ENCODE data around the gene EVI5L.

The EVI5L gene

DNA sequence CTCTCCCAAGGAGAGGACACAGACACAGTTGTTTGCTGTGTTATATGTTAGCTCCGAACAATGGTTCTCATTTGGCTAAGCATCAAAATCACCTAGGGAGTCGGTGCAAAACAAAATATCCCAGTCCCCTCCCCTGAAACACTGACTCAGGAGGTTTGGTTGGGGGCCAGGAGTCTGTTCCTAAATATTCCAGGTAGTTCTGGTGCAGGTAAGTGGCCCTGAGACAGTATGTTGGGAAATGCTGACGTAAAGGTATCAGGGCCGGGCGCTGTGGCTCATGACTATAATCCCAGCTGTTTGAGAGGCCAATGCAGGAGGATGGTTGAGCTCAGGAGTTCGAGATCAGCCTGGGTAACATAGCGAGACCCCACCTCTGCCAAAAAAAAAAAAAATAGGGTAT is 71.3 kb downstream of the EVI5L start:
- DNase-seq = no peak

DNA sequence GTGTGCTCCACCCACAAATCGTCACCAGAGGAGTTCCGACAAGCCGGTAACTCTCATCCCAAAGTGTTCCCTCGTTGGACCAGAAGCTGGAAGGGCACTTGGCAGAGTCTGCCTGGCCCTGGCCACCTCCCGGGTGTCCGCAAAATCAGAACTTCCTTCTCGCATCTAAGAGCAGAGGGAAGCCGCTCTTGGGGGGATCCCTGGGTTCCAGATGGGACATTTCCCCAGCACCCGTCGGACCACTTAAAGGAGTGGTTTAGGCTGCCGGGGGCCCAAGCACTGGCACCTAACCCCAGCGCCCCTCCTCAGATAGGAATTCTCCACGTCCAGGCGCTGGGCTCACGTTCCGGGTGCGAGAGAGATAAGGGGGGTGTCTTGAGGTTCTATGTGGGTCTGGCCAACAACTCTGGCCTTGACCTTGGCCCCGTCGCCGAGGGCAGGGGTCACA is 72.8 kb downstream of the EVI5L start:
- peak in 1 of 3 experiments; percentile 63 for DNase-seq

DNA sequence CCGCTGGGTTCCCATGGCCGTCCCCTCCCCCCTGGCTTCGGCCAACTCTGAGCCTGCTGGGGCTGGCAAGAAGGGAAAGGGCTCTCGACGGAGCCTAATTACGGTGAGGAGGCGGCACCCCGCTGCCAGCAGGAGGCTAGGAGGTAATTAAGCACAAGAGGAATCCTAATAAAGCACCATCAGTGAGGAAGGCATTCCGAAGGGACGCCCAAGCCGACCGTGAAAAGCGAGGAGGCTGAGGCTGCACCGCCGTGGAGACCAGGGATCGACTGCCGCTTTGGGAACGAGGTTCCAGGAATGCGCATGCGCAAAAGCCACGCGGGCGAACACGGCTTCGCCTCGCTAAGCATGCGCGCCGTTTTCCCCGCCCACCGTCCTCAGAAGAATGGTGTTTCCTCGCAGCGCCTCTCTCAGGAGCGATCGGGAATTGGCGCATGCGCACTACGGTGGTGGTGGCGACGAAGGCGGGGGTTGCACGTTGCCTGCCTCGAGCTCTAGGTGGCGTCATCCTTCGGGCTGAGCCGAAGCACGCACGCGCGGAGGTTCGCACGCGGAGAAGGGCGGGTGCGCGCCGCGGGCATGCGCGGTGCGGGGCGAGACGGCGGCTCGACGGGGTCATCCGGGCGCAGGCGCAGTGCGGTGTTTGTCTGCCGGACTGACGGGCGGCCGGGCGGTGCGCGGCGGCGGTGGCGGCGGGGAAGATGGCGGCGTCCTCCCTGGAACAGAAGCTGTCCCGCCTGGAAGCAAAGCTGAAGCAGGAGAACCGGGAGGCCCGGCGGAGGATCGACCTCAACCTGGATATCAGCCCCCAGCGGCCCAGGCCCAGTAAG is 73.4 kb downstream of the EVI5L start, which contains the start of gene MAP2K7:
Gene MAP2K7 (plus strand): TSS at position 634 of the 830 bp plus-strand sequence. CDS start 68 bp downstream, at position 702.
- peak; percentile 98 to 100 (median 100) for DNase-seq

GRCh38 chr19:7904074-7905020 is 74.3 kb downstream of the EVI5L start:
- peak in 2 of 3 experiments; percentile 34 to 64 for DNase-seq

- no peak for DNase-seq
Measured at GRCh38 chr19:7905268-7905667, 75.2 kb downstream of the EVI5L start.

GRCh38 chr19:7905859-7906258 is 75.8 kb downstream of the EVI5L start:
- no peak for DNase-seq

DNA sequence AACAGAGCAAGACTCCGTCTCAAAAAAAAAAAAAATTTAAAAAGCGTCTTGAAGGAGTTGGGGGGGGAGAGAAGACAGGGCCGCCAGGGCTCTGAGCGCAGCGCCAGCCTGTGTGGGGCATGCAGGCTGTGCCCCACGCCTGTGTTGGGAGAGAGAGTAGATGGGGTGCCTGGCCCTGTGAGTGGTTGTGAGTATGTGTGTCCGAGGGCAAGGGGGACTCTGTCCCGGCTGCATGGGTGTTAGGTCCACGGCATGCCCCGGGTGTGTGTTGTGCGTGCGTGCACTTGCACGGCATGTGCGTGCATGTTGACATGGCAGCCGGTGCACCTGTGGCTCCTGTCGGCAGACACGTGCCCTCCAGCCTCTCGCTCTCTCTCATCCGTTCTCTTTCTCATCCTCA is 77.1 kb downstream of the EVI5L start:
- no peak for DNase-seq

DNA sequence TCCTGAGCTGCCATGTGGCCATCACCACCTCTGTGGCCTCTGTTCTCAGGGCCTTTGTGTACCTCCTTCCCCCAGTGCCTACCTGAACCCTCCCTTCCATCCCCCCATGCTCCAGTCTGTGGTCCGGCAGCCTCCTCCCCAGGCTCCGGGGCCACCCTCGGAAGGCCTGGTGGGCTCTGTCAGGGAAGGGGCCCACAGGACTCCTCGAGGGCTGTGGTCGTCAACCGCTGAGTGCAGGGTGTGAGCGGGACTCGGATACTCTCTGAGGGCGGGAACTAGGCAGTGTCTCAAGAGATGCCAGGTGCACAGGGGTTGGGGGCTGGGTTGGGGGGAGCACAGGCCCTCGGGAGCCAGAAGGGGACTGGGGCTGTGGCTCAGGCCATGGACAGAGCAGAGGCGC is 77.5 kb downstream of the EVI5L start:
- DNase-seq = no peak

GRCh38 chr19:7908078-7908699 is 78.2 kb downstream of the EVI5L start:
- no peak for DNase-seq

DNA sequence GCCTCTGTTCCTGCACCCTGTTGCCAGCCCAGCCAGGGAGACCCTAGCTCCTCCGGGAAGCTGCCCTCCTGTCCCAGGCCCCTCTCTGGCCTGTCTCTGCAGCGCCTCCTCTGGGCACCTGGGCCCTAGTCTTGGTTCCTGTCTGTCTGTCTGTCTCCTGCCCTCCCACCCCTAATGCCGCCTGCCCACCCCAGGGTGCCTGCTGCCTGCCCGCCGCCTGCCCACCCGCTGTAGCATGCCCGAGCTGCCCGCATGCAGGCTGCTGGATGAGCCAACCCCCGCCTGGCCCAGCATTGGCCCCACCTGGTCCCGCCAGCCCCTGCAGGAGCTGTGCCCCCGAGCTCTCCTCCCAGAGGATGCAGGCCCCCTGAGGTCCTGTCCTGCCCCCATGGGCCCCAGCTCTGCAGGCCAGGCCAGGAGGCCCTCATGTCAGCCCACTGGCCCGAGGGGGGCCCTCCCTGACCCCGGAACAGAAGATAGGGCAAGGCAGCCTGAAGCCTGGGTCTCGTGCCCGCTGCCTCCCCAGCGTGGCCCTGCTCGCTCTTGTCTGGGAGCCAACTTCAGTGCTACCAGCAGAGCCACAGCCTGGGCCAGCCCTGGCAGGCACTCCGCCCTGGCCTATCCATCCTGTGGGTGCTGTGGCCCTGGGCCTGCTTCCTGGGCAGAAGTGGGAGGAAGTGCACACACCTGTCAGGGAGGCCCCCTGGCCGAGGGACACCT is 78.9 kb downstream of the EVI5L start:
- no peak for DNase-seq

GRCh38 chr19:7909471-7910067 is 79.6 kb downstream of the EVI5L start:
- no peak for DNase-seq

DNA sequence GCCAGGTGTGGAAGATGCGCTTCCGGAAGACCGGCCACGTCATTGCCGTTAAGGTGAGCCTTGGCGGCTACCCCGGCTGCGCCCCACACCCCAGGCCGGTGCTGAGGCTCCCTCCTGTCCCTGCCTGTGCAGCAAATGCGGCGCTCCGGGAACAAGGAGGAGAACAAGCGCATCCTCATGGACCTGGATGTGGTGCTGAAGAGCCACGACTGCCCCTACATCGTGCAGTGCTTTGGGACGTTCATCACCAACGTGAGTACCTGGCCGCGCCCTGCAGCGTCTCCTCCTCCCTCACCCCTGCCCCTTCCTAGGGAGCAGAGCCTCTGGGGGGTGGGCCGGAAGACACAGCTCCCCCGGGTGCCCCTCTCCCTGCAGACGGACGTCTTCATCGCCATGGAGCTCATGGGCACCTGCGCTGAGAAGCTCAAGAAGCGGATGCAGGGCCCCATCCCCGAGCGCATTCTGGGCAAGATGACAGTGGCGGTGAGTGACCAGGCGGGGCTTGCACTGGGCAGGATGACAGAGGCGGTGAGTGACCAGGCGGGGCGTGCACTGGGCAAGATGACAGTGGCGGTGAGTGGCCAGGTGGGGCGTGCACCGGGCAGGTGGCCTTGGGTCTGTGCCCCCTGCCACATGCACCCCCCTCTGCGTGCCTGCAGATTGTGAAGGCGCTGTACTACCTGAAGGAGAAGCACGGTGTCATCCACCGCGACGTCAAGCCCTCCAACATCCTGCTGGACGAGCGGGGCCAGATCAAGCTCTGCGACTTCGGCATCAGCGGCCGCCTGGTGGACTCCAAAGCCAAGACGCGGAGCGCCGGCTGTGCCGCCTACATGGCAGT is 80.5 kb downstream of the EVI5L start:
- DNase-seq = no peak

DNA sequence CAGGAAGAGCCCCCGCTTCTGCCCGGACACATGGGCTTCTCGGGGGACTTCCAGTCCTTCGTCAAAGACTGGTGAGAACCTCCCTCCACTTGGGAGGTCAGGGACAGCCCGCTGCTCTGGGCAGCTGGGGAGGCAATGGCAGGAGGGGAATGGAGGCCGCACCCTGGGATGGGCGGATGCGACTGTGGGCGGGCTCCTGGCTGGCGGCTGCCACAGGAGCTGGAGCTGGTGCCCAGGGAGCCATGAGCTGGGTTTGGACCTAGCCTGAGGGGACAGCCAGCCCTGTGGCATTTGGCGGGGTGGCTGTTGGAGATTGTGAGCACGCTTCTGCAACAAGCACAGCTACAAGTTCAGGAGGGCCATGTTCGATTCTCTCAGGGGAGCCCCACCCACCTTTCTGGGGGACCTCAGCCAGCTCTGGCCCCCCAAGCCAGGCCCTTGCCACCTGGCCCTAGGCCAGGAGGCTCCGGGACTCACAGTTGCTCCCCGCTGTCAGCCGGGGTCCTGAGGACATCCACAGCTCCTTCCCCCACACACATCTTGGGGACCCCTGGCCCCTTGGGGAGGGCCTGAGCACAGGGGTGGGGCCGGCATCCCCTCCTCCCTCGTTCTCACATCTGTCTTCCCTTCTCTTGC is 81.6 kb downstream of the EVI5L start:
- no peak for DNase-seq

- peak in 1 of 3 experiments; percentile 9 for DNase-seq
Measured at GRCh38 chr19:7912144-7912696, 82.2 kb downstream of the EVI5L start.

DNA sequence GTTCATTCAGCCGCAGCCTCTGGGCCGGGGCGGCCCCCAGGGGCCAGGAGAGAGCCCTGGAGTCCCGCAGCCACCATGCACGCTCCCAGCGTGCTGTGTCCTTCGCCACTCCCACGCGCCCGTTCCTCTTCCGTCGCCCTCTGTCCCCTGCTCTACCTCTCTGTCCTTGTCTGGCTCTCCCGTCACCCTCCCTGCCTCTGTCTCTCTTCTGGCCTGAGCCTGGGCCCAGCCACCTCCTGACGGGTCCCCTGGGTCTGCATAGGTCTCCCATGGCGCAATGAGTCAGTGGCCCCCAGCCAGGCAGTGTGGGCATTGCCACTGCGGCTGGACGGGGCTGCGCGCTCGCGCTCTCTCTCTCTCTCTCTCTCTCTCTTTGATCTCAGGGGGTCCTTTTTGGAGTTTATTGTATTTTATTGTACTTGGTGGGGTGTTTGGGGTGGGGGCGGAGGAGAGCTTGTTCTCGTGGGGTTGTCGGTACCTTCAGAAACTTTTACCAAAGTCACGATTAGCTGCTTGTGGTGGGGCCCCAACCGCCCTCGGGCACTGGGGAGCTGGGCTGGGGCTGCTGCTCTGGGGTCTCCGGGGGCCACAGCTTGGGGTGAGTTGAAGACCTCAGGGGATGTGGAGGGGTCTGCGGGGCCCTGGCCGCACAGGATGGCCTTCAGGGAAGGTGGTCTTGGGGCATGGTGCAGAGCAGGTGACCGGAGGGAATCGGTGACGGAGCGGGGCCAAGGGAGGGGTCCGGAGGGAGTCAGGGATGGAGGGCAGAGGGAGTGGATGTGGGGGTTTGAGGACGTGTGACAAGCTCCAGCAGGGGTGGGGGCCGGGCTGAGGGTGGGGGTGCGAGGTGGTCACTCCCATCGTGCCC is 82.9 kb downstream of the EVI5L start:
- DNase-seq = no peak

GRCh38 chr19:7913652-7914051 is 83.6 kb downstream of the EVI5L start:
- DNase-seq = no peak

DNA sequence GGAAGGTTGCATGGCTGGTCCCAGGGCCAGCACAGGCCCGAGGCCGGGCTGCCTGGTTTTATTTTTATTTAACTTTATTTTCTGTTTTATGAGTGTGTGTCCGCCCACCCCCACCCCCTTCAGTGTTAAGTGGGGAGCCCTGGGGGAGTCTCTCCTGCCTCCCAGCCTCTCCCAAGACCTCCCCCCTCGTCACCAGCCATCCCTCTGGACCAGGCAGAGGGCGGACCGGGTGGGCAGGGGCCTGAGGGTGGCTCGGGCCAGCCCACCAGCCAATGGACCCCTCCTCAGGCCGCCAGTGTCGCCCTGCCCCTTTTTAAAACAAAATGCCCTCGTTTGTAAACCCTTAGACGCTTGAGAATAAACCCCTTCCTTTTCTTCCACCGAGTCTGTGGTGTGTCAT is 84.1 kb downstream of the EVI5L start:
- no peak for DNase-seq
